GM23338 (cell line): ENCODE measurements around the gene ALKBH4. TPM values are rescaled to one million over a fixed set of nuclear protein-coding genes. Genes with fewer than 3 reads are reported as not detected.
"Not testable (repeated sequence)": the region's sequence is repeated elsewhere in the genome, so short reads cannot be mapped to it uniquely, and the experiment has no call there.

Source experiments
- ATAC-seq: fragments of 200-7000 bp; cut with Tn5 transposase; 3 replicates; pipeline ENCODE4 v1.9.1; 2020
- DNase-seq: peaks from one replicate; pipeline ENCODE4 v3.0.0-alpha.2; 2015; ENCODE audit warnings: low spot score
- H2AFZ ChIP-seq: fragments of 200-600 bp; sonication (generic); 2 replicates; pipeline ENCODE4 v1.8.0; 2016; ENCODE audit warnings: antibody characterized with exemption, mild to moderate bottlenecking, moderate library complexity
- H3F3A ChIP-seq: fragments of 200-600 bp; sonication (generic); replicated peaks from 2 replicates; pipeline ENCODE4 v1.8.0; 2017; ENCODE audit warnings: antibody characterized with exemption, mixed run types, low read depth
- H3K27ac ChIP-seq: fragments of 200-600 bp; sonication (generic); 2 replicates; pipeline ENCODE4 v1.6.1; 2016; ENCODE audit warnings: low read depth
- H3K27me3 ChIP-seq: fragments of 200-600 bp; sonication (generic); 2 replicates; pipeline ENCODE4 v1.8.0; 2016; ENCODE audit warnings: mild to moderate bottlenecking, mixed run types, moderate library complexity; ENCODE audit not compliant: insufficient read depth
- H3K36me3 ChIP-seq: fragments of 200-600 bp; sonication (generic); 2 replicates; pipeline ENCODE4 v1.8.0; 2016; ENCODE audit warnings: mild to moderate bottlenecking; ENCODE audit not compliant: insufficient read depth
- H3K4me1 ChIP-seq: fragments of 200-600 bp; sonication (generic); 2 replicates; pipeline ENCODE4 v1.8.0; 2016; ENCODE audit warnings: mild to moderate bottlenecking, moderate library complexity; ENCODE audit not compliant: insufficient read depth
- H3K4me2 ChIP-seq: fragments of 200-600 bp; sonication (generic); 2 replicates; pipeline ENCODE4 v1.7.1; 2017; ENCODE audit warnings: mixed run types
- H3K4me3 ChIP-seq: fragments of 200-600 bp; sonication (generic); 2 replicates; pipeline ENCODE4 v1.6.1; 2016; ENCODE audit warnings: mixed run types
- H3K79me2 ChIP-seq: fragments of 200-600 bp; sonication (generic); replicated peaks from 2 replicates; pipeline ENCODE4 v1.8.0; 2017; ENCODE audit warnings: mild to moderate bottlenecking; ENCODE audit not compliant: insufficient read depth
- H3K9me2 ChIP-seq: fragments of 200-600 bp; sonication (generic); 2 replicates; pipeline ENCODE4 v1.8.0; 2017; ENCODE audit not compliant: insufficient read depth
- H4K20me1 ChIP-seq: fragments of 200-600 bp; sonication (generic); replicated peaks from 2 replicates; pipeline ENCODE4 v1.8.0; 2017; ENCODE audit warnings: mild to moderate bottlenecking; ENCODE audit not compliant: insufficient read depth
- H3K27ac Mint-ChIP-seq: 2 replicates; pipeline ENCODE4 v1.8.0; 2020; ENCODE audit warnings: inconsistent platforms, mild to moderate bottlenecking, moderate library complexity, mixed read lengths
- H3K27me3 Mint-ChIP-seq: 3 replicates; pipeline ENCODE4 v1.8.0; 2022; ENCODE audit warnings: low read depth, mild to moderate bottlenecking, moderate library complexity, mixed read lengths, inconsistent platforms; ENCODE audit not compliant: insufficient read depth, poor library complexity
- H3K36me3 Mint-ChIP-seq: 3 replicates; pipeline ENCODE4 v1.8.0; 2021; ENCODE audit warnings: low read depth, mild to moderate bottlenecking, inconsistent platforms, moderate library complexity, mixed read lengths
- H3K4me1 Mint-ChIP-seq: 3 replicates; pipeline ENCODE4 v1.8.0; 2020; ENCODE audit warnings: mild to moderate bottlenecking, inconsistent platforms, mixed read lengths
- H3K4me3 Mint-ChIP-seq: 3 replicates; pipeline ENCODE4 v1.8.0; 2021; ENCODE audit warnings: moderate library complexity, mild to moderate bottlenecking, inconsistent platforms, mixed read lengths
- H3K9me3 Mint-ChIP-seq: 3 replicates; pipeline ENCODE4 v1.8.0; 2020; ENCODE audit warnings: moderate library complexity, mild to moderate bottlenecking, inconsistent platforms, mixed read lengths
- CTCF ChIP-seq, 2 experiments: fragments of 200-600 bp in 1 of 2; sonication (generic) in 1 of 2; conservative IDR thresholded peaks; 2 replicates each; pipeline versions ENCODE4 v1.5.1 to v1.6.1; 2016 to 2017; ENCODE audit warnings: antibody characterized with exemption in 2 of 2, low read depth in 2 of 2, mild to moderate bottlenecking in 2 of 2, moderate library complexity in 1 of 2
- ETS1 ChIP-seq: IDR thresholded peaks from 2 replicates; pipeline ENCODE4 v1.6.1; 2016; ENCODE audit warnings: antibody characterized with exemption
- EZH2 ChIP-seq: fragments of 200-600 bp; sonication (generic); IDR thresholded peaks from one replicate; pipeline ENCODE4 v1.8.0; 2017; ENCODE audit warnings: antibody characterized with exemption, mild to moderate bottlenecking, low read depth; ENCODE audit not compliant: unreplicated experiment
- POLR2AphosphoS5 ChIP-seq: IDR thresholded peaks from 2 replicates; pipeline ENCODE4 v1.6.1; 2016; ENCODE audit warnings: antibody characterized with exemption, low read depth
- long read RNA-seq: library from polyadenylated mRNA; unstranded; transcript quantifications from one replicate; pipeline ENCODE4 v2.0.0, GENCODE V29; 2020; ENCODE audit not compliant: unreplicated experiment
- polyA plus RNA-seq: library from polyadenylated mRNA; unstranded; fragments of >200 nt; fragmentation: Nextera tagmentation; extraction: Ambion mirVana; gene quantifications from 2 replicates; pipeline ENCODE4 v1.2.1, GENCODE V29; 2016
- total RNA-seq: library from RNA; depleted of rRNA; stranded (reverse); fragments of >200 nt; shearing (Covaris generic); gene quantifications from 2 replicates; pipeline ENCODE4 v1.2.3, GENCODE V29; 2014; rRNA removed

ALKBH4 gene
- 31.0 and 45.0 TPM in 2 replicates for total RNA-seq
- polyA plus RNA-seq = 17.7 and 20.0 TPM in 2 replicates
- long read RNA-seq, transcript ALKBH4-201 (3 exons, 2,105 nt) = major isoform, 29 of 38 reads
- long read RNA-seq, partial matches to known transcripts = 0 of 38 reads
- long read RNA-seq, other reads (novel, unspliced or antisense) = 7 of 38 reads

- Mint-ChIP-seq H3K27me3 (peaks cover 16% of the 10 kb centered on the region), H3K27ac (peak within 1 kb of the TSS; percentile 88), H3K4me1 (peaks cover 18% of the 10 kb centered on the region), H3K9me3 (peaks cover 3% of the 10 kb centered on the region; the same call in 1 of the 3 replicates), H3K36me3 (peaks cover 13% of the 10 kb centered on the region), H3K4me3 (peak within 1 kb of the TSS; percentile 98)
- peak; percentile 90 for DNase-seq
- peak; percentile 82 for ATAC-seq
- peak within 1 kb of the TSS; percentile 100 for H2AFZ ChIP-seq
- 0 out of 2 replicates have a peak, but pooled peaks cover 11% of the 10 kb centered on the region for H3K4me1 ChIP-seq
- peak; percentile 82 for TF ChIP-seq POLR2AphosphoS5
- TF ChIP-seq EZH2 = no peak
- peak; percentile 86 for TF ChIP-seq ETS1
- peak in 1 of 2 experiments; percentile 12; a peak in 1 of 4 replicates for TF ChIP-seq CTCF (conservative IDR thresholded peaks at IDR 0.05; ENCODE audit: low read depth in 2 of 2)
- peaks cover 21% of the 10 kb centered on the region for H3K79me2 ChIP-seq
- no peak within 1 kb of the TSS for H3K27ac ChIP-seq
- H3K4me3 ChIP-seq = peak within 1 kb of the TSS; percentile 99
- no peaks in the 10 kb centered on the region for H4K20me1 ChIP-seq
- no peaks in the 10 kb centered on the region for H3K9me2 ChIP-seq
- H3K4me2 ChIP-seq = peak within 1 kb of the TSS; percentile 98
- H3F3A ChIP-seq = peaks cover 6% of the 10 kb centered on the region; the same call in 1 of the 2 replicates
- H3K27me3 ChIP-seq = no peaks in the 10 kb centered on the region
- H3K36me3 ChIP-seq = no peaks in the 10 kb centered on the region
These were observed at the start of gene ALKBH4, which contains the start of gene LRWD1 for GRCh38 chr7:102464577-102465280. ALKBH4 (minus strand) TSS chr7:102464863; CDS start chr7:102464836, 27 bp downstream. LRWD1 (plus strand) TSS chr7:102464984; CDS start chr7:102465081, 97 bp downstream.

GRCh38 chr7:102512642-102513221 lies 48.1 kb upstream of the ALKBH4 start:
- H3K27ac ChIP-seq = not testable (repeated sequence)

GRCh38 chr7:102511860-102512522 lies 47.3 kb upstream of the ALKBH4 start:
- not testable (repeated sequence) for DNase-seq, H3K4me2 ChIP-seq, H3K36me3 ChIP-seq, H2AFZ ChIP-seq, H3K4me1 Mint-ChIP-seq, H3K27ac Mint-ChIP-seq, H3K36me3 Mint-ChIP-seq, H3K9me3 Mint-ChIP-seq, H3K4me1 ChIP-seq, H3K9me2 ChIP-seq, H4K20me1 ChIP-seq, H3K27me3 Mint-ChIP-seq, H3K27ac ChIP-seq, H3K79me2 ChIP-seq, H3K27me3 ChIP-seq, H3K4me3 ChIP-seq, H3F3A ChIP-seq, H3K4me3 Mint-ChIP-seq
- peak; percentile 74 for ATAC-seq

More at GRCh38 chr7:102512642-102513221, 48.1 kb upstream of the ALKBH4 start:
- not testable (repeated sequence) for H2AFZ ChIP-seq, H4K20me1 ChIP-seq, H3K4me2 ChIP-seq, H3K36me3 ChIP-seq, ATAC-seq, H3K4me3 ChIP-seq, H3K4me3 Mint-ChIP-seq, H3F3A ChIP-seq, H3K9me2 ChIP-seq, H3K9me3 Mint-ChIP-seq, H3K79me2 ChIP-seq, H3K4me1 Mint-ChIP-seq, H3K36me3 Mint-ChIP-seq, H3K27me3 Mint-ChIP-seq, H3K27ac Mint-ChIP-seq, H3K27me3 ChIP-seq, H3K4me1 ChIP-seq
- peak; percentile 34 for DNase-seq

GRCh38 chr7:102510575-102510974 lies 45.9 kb upstream of the ALKBH4 start:
- ATAC-seq, H3K4me2 ChIP-seq, H3K4me1 Mint-ChIP-seq: not testable (repeated sequence)

More at GRCh38 chr7:102510575-102510974, 45.9 kb upstream of the ALKBH4 start:
- not testable (repeated sequence) for H4K20me1 ChIP-seq, H3K79me2 ChIP-seq, H3K9me2 ChIP-seq, H3K36me3 ChIP-seq, H3K27ac ChIP-seq, H3K4me3 Mint-ChIP-seq, H3K36me3 Mint-ChIP-seq, H3K27ac Mint-ChIP-seq, H3K4me1 ChIP-seq, DNase-seq, H3K4me3 ChIP-seq, H3K27me3 Mint-ChIP-seq, H3K9me3 Mint-ChIP-seq, H3K27me3 ChIP-seq, H3F3A ChIP-seq, H2AFZ ChIP-seq
